ENCODE measurements around the gene CCDC90B.
"Not testable (repeated sequence)": the region's sequence is repeated elsewhere in the genome, so short reads cannot be mapped to it uniquely, and the experiment has no call there.

CCDC90B gene

GRCh38 chr11:83285151-83285770 lies 906 bp downstream of the CCDC90B start:
- DNase-seq, result no peak

DNA sequence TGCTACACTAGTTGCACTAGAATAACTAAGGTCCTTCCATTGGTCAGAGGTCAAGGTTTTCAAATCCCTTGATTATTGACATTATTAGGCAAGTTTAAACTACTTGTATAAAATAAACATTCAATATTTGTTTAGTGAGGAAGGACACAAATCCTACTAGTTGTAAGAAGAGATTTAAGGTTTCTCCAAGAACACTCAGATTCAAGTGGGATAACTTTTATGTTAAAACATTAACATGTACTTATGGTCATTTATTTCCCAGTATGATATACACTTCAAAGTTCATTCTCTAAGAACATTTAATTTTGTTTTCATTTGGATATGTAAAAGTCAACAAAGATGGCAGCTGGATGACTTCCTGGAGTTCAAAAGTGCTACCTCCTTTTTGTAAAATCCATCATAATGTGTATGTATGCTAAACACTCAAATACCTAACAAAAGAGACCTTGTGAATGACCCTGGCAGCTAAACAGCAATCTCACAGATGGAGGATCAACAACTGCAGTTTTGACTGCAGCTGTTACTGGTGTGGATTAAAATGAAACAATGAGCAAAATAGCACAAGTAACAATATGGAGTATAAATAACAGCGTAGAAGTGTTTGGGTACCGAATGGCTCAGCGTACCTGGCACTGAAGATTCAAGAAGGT lies 1.5 kb downstream of the CCDC90B start:
- no peak for DNase-seq

DNA sequence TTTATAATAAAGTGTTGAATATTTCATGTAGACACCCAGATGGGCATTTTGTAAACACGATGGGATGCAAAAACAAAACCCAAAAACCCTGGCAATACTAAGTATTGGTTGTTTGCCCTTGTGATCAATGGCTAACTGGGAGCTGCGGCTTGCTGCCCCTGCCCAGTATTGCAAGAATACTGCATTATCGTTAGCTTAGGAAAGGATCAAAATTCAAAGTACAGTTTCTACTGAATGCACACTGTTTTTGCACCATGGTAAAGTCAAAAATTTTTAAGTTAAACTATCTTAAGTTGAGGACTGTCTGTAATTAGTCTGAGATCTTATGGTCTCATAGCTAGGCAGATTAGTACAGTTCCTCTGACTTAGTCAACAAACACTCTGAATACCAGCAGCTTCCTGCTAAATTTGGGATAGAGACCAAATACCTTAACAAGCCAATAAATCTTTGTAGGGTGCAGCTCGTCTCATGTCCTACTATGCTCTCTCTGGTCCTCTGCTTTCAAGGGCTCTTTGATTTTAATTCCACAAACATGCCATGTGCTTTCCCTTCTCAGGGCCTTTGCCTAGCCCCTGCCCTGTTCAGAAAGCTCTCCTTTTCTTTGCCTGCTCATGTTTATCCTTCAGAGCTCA lies 4.0 kb downstream of the CCDC90B start:
- no peak for DNase-seq

DNA sequence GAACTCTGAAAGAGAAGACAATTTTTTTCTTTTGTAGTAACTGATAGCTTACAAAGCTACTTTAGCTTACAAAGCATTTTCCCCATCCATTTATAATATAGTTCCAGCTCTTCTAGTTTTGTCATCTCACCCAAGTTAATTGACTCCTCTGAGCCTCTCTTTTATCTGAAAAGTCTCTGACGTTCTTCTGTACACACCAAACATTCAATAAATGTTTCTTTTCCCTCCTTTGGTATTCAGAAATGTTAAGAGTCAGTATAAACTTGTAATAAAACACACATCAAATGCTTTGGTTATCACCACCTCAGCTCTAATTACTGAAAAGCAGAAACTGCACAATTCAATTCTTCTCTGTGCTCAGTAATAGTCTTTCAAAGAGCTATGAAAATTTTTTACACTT lies 5.9 kb downstream of the CCDC90B start:
- DNase-seq, result no peak

DNA sequence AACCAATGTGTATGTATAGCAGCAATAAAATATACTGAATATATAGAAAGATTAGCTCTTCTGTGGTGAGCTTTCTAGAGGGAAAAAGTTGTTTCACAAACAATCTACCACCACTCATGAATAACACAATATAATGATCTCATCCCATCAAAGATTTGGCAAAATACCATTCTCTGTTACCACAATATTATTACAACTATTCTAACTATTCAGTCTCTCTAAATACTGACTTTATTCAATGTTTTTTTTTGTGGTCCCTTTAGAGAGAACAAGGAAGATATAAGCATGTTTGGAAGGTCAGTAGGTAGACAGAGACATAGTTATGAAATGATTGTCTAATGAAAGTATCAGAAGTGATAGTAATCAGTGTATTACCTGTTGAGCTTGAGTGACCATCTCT lies 7.8 kb downstream of the CCDC90B start:
- no peak for DNase-seq

DNA sequence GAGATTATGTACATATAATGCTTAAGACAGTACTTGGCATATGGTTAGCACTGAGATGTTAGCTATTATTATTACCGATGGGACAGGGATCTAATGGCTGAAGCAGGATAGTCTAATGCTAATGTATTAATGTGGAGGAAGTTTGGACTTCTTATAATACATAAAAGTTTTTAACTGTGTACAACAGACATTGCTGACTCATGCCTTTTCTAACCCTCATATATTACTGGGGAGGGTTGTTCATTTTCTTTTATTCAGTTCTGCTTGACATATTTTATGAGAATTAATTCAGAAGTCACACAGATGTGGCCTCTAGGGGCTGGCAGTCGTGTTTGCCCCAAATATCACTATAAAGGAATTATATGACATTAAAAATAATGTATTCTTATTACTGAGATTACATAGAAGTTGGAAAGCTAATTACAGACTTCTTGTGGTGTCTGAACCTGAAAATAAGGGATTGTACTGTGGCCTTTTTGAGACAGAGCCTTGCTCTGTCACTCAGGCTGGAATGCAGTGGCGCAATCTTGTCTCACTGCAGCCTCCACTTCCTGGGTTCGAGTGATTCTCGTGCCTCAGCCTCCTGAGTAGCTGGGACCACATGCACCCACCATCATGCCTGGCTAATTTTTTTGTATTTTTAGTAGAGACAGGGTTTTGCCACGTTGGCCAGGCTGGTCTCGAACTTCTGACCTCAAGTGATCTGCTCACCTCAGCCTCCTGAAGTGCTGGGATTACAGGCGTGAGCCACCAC lies 10.1 kb downstream of the CCDC90B start:
- DNase-seq, result no peak

DNA sequence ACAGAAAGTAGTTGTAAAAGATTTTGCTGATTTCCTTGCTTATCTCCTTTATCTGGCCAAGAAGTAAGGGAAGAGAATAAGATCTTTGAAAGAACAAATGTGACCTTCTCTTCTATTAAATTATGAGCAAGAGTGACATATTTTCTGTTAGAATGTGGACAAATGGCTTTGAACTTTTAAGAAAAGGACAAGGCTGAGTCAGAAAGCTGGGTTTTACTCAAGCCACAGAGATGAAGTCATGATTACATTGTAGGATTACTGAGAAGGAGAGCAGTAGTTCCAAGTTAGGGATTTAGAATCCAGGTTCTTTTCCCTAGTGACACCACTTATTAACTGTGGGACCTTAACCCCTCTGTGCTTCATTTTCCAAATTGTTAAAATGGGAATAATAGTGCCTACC lies 13.5 kb downstream of the CCDC90B start:
- no peak for DNase-seq

DNA sequence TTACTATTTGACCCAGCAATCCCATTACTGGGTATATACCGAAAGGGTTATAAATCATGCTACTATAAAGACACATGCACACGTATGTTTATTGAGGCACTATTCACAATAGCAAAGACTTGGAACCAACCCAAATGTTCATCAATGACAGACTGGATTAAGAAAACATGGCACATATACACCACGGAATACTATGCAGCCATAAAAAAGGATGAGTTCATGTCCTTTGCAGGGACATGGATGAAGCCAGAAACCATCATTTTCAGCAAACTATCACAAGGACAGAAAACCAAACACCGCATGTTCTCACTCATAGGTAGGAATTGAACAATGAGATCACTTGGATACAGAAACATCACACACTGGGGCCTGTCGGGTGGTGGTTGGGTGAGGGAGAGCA lies 14.4 kb downstream of the CCDC90B start:
- not testable (repeated sequence) for DNase-seq

DNA sequence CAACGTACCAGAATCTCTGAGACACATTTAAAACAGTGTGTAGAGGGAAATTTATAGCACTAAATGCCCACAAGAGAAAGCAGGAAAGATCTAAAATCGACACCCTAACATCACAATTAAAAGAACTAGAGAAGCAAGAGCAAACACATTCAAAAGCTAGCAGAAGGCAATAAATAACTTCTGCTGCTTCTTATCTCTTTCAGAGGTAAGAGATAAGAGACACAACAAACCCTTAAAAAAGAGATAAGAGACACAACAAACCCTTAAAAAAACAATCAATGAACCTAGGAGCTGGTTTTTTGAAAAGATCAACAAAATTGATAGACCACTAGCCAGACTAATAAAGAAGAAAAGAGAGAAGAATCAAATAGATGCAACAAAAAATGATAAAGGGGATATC lies 17.1 kb downstream of the CCDC90B start:
- DNase-seq, result not testable (repeated sequence)

DNA sequence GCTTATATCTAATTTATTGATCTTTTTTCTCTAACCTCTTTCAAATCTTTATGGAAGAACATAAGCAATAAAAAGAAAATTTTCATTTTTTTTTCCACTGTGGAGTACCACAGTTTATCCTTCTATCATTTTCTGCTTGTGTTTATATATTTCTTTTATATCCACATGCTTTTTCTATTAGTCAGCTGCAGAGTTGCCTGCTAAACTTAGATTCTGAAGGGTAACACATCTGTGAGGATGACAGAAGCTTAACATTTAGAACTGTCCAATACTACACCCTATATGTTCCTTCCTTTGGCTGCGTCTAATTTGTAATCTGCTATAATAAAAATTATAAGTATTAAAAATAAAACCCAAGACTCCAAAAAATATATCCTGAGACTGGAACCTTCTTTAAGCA lies 20.8 kb downstream of the CCDC90B start:
- no peak for DNase-seq

DNA sequence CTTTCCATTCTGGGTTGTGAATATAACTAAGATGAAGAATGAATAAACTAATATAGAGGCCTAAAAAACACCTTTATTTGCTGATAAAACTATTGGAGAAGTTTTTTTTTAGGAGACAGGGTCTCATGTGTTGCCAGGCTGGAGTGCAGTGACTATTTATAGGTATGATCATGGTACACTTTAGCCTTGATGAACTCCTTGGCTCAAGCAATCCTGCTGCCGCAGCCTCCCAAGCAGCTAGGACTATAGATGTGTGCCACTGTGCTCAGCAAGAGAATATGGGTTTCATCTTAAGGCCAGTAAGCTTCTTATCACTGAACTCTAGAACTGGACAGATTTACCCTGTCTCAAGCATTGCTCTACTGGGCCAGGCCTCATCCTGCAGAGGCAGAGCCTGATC lies 26.6 kb downstream of the CCDC90B start:
- no peak for DNase-seq

- DNase-seq, result no peak
These were observed 28.4 kb downstream of the CCDC90B start for GRCh38 chr11:83257761-83258168.

DNA sequence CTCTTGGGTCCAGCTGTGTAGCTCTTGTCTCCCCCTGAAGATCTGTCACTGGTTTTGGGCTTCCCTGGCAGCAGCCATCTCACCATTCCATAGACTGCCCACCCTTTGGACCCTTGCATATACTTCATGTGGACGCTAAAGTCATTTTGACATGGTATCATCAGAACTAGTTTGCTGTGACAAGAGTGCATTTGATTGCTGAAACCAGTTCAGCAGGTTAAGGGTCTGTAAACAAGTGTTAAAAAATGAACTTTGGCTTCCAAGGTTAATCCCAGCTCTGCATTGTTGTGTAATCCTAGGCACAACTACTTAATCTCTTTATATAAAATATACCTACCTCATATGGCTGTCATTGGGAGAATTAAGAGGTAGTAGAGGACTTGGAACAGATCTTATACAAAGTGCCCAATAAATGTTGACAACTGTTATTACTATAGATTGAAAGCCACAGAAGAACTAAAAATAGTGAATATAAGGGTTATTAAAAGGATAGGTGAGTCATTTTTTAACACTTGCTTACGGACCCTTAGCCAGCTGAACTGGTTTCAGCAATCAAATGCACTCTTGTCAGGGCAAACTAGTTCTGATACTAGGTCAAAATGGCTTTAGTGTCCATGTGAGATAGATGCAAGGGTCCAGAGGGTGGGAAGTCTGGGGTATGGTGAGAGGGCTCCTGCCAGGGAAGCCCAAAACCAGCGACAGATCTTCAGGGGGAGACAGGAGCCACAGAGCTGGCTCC lies 29.4 kb downstream of the CCDC90B start:
- DNase-seq, result no peak

DNA sequence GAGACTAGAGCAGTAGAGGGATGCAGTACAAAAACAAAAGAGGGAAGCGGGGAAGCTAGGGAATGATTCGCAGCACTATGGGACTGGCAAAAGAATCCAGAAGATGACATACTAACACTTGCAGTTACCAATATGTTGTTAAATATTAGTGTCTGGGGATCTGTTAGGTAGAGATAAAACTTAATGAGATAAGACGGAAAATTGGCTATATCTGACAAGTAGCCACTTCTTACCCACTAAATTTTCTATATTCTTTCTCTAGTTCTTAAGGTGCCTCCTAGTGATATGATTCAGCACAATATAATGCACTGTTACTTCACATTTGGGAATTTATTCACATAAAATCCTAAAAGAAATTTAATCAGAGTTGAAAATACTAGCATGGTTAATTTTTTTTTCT lies 30.8 kb downstream of the CCDC90B start:
- no peak for DNase-seq

- DNase-seq, result no peak
These were observed 33.2 kb downstream of the CCDC90B start for GRCh38 chr11:83252941-83253340.

DNA sequence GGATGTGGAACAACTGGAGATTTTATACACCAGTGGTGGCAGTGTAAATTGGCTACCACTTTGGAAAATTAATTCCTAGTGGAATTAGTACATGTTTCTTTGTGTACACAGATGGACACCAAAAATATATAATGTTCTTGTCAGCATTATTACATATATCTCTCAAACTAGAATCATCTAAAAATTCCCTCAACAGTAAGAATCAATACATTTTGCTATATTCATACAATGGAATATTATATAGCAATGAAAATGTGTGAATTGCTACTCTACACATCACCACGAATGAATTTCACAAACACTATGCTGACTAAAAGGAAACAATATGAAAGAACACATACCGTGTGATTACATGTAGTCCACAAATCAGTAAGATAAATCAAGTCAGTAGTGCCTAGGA lies 33.9 kb downstream of the CCDC90B start:
- DNase-seq, result no peak

- no peak for DNase-seq
These were observed 36.1 kb downstream of the CCDC90B start for GRCh38 chr11:83249972-83250593.

DNA sequence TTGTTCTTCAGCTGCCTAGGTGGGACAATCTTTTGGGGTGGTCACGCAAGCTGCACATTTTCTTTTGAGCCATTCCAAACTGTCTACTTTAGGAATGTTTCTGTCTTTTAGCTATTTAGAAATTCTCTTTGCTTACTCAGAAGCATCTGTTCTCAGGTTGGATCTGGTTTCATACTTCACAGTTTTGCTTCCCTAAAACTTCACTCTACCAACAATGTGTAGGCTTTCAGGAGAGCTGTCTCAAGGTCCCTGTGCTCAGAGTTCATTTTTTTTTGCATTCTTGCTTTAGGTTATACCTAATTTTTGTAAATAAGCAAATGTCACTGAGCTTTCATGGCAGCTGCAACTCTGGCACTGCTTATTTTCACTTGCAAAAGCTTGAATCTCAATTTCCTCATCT lies 36.7 kb downstream of the CCDC90B start:
- DNase-seq, result no peak

DNA sequence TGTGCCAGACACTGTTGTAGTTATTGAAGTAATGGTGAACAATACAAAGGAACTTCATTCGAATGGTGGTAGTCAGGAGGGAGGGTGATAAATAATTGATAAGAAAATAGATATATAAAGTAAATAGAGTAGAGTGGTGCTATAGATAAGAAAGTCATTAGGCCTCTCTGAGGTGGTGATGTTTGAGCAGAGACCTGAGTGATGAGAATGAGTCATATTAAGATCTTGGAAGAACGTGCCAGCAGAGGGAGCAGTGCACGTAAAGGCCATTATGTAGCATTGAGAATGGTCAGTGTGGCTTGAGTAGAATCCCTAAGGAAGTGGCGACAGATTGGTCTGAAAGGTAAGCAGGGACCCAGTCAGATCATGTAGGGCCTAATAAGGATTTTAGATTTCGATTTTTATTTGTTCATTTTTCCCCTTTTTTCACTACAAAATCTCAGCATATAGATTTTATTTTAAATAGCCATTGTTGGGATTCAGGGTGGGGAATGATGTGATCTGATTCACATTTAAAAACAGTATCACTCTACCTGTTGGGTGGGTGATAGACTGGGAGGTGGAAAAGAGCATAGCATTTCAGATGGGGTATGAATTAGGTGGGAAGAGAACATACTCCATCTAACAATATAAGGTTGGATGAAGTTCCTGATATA lies 44.7 kb downstream of the CCDC90B start:
- no peak for DNase-seq

DNA sequence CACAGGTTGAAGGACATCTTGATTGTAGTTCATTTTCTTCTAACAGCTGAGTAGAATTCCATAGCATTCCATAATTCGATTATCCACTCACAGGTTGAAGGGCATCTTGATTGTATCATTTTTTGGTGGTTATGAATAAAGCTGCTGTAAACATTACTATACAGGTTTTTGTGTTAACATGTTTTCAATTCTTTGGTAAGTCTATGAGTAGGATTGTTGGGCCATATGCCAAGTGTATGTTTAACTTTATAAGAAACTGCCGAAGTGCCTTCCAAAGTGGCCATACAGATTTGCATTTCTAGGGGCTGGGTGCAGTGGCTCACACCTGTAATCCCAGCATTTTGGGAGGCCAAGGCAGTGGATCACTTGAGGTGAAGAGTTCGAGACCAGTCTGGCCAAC lies 48.1 kb downstream of the CCDC90B start:
- no peak for DNase-seq

DNA sequence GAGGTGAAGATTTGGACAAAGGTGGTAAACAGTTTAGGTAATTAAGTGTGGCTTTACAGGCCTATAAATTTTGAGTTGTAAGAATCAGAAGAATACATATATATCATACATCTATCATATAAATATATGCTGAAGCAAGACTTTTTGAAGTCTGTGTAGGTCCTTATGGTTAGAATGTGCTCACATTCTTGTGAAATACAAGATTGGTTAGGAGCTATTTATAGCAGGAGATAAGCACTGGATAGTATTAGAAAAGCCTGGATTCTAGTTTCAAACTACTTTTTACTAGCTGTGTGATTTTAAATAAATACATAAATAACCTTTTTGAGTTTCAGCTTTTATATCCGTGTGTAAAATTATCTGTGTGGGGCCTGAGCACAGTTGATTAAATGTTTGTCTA lies 50.3 kb downstream of the CCDC90B start:
- no peak for DNase-seq

GRCh38 chr11:83223457-83223856 lies 62.7 kb downstream of the CCDC90B start:
- no peak for DNase-seq
